HG03060 (cell line): ENCODE measurements around the gene THTPA.

Experiments
- ATAC-seq: cut with Tn5 transposase; IDR thresholded peaks from one replicate; pipeline ENCODE4 v1.9.1; 2021; ENCODE audit warnings: low read depth, moderate number of reproducible peaks; ENCODE audit not compliant: unreplicated experiment

Gene THTPA

DNA sequence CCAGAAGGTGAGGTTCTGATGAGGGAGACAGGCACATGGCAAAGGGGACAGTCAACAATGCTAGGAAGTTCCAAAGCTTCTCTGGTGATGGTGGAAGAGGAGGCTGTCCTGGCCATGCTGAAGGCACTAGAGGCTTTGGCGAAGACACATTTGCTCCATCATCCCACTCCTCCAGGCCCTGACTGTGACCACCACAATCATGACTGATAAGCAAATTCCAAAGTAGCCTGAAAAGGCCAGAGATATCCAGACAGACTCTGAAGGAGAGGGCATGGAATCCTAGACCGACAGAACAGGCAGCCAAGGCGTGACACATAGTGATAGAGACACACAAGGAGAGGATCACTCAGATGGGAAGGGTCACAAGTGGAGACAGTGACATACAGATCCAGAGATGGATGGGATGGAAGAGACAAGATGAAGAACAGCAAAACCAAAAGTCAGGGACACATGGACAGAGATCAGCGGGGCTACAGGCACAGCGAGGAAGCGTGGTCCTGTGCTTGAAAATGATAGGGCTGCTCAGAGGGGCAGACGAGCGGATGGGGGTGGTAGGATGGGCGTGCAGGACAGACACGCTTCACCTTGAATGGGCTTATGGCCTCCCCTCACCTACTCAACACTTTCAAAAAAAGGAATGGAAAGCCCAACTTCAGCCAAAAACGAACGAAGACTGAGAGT, 5.8 kb upstream of the THTPA start:
- no peak for ATAC-seq

DNA sequence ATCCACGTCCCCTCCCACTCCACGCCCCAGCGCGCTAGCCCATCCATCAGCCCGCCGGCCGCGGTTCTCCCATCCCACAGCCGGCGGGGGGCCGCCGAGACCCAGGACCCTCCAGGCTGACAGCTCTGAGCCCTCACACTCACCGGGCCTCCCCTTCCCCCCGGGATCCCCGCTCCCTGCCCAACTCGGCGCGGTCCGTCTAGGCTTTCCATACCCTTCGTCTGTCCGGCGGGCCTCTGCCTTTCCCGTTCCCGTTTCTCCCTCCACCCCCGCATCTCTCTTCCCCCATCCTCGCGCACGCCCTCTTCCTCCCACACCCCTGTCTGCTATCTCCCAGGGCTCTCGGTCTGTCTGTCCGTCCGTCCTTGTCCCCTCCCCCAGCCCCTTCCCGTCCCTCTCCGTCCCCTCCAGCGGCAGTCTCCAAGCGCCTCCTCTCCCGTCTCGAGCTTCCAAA, 5.2 kb upstream of the THTPA start:
- no peak for ATAC-seq

DNA sequence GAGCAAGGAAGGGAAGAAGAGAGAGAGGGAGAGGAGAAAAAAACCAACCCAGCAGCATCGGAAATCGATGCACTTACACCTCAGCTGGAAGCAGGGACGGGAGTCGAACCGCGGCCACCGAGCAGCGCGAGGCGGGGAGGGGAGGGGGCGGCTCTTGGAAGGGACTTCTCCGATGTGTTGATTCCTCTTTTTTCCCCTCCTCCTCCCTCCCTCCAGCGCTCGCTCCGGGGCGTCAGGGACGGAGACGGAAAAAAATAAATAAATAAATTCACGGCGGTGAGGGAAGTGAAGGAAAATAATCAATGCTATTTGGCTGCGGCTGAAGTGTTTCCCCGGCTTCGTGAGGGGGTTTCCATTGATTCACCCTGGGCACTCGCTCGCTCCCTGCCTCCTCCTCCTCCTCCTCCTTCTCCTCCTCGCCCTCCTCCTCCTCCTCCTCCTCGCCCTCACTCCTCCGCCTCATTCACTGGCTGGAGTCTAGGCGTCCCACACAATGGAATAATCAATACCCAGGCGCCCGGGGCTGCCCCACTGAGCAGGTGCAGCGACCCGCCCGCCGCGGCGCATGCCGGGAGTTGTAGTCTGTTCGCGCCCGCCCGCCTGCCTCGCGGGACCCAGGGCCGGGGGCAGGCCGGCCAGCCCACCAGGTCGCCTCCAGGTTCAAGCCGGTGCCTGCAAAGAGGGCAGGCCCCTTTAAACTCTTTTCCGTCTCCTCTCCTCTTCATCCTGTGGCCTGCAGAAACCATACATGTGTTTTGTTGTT, 4.6 kb upstream of the THTPA start, which contains the start of gene ZFHX2:
TSS of gene ZFHX2 (minus strand) at position 500 of the 763 bp plus-strand sequence. CDS start 16,440 bp downstream, outside the sequence.
- ATAC-seq = no peak

DNA sequence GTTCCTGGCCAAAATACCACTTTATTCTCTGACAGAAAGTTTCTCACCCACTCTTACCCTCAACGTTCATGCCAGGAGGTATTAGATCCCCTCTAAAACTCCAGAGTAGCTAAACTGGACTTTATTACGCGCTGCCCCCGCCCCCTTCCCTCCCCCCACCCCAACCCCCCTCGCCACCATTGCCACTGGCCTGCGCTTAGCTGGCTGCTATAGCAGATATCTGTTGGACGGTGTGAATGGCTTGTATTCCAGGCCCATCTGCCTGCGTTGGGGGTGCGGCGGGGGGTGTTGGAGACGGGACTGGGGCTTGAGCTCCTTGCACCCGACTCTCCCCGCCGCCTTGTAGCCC, 564 bp upstream of the THTPA start:
- no peak for ATAC-seq

DNA sequence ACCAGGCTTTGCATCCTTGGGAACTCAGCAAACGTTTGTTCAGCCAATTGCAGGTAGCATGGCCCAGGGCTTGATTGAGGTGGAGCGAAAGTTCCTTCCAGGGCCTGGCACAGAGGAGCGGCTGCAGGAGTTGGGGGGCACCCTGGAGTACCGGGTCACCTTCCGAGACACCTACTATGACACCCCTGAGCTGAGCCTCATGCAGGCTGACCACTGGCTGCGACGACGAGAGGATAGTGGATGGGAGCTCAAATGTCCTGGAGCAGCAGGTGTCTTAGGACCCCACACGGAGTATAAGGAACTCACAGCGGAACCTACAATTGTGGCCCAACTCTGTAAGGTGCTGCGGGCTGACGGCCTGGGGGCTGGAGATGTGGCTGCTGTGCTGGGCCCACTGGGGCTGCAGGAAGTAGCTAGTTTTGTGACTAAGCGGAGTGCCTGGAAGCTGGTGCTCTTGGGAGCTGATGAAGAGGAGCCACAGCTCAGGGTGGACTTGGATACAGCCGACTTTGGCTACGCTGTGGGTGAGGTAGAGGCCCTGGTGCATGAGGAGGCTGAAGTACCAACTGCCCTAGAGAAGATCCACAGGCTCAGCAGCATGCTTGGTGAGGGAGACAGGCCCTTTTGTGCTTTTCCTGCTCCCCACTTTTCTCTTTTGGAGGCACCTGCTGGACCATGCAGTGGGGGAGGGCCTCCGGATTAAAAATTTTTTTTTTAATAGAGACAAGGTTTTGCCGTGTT, 799 bp downstream of the THTPA start:
- no peak for ATAC-seq

DNA sequence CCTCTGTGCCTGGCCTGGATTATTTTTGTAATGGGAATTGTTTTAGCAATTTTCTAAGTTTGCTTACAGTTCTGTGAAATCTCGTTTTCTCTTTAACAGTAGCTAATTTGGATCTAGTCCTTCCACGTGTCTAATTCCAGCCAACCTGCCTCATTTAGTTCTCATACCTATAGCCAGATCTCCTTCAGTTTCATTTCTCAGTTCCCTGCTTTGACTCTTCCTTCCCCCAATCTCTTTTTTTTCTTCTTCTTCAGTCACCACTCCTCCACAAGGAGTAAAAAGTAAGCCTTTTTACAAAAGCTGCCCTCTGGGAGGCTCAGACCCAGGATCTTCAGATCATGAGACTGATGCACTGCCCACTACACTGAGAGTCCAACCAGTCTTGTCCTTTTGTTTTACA, 1.4 kb downstream of the THTPA start:
- no peak for ATAC-seq

DNA sequence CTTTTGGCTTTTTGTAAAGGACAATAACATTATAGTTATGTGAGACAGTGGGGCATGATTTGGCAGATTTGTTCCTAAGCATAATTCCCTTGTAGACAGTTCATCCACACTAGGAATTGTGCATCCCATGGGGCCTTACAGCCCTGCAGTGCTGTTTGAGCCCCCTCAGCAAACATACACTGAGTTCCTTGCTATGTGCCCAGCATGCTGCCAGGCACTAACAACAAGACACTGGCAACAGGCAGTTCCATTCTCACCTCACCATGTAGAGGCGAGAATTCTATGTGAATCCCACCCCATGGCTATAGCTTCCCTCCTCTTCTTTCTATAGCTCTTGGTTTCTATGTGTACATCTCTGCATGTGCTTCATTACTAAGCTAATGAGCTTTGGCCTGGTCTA, 1.9 kb downstream of the THTPA start:
- no peak for ATAC-seq

DNA sequence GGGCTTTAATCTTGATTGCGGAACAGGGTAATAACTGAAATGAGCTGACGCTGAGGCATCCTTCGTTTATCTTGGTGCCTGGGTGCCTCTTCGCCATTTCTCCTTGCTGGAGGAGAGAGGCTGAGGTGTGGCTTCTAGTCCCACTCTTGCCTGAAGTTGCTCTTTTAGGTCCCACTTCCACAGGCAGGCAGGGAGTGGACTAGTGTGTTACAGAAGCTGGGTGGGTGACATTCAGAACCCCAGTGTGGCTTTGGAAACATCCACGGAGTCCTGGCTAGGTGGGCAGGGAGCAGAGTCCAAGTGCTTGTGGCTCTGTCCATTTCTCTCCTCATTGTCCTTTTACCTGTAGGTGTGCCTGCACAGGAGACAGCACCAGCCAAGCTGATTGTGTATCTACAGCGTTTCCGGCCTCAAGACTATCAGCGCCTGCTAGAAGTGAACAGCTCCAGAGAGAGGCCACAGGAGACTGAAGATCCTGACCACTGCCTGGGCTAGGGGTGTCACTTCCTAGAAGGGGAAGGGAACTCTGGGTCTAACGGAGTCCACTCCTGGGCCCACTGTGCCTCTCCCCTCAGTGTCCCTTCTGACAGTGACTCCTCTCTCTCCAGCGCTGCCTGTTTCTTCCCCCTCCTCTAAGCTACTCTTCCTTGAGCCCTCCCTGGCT, 2.4 kb downstream of the THTPA start:
- ATAC-seq = no peak

DNA sequence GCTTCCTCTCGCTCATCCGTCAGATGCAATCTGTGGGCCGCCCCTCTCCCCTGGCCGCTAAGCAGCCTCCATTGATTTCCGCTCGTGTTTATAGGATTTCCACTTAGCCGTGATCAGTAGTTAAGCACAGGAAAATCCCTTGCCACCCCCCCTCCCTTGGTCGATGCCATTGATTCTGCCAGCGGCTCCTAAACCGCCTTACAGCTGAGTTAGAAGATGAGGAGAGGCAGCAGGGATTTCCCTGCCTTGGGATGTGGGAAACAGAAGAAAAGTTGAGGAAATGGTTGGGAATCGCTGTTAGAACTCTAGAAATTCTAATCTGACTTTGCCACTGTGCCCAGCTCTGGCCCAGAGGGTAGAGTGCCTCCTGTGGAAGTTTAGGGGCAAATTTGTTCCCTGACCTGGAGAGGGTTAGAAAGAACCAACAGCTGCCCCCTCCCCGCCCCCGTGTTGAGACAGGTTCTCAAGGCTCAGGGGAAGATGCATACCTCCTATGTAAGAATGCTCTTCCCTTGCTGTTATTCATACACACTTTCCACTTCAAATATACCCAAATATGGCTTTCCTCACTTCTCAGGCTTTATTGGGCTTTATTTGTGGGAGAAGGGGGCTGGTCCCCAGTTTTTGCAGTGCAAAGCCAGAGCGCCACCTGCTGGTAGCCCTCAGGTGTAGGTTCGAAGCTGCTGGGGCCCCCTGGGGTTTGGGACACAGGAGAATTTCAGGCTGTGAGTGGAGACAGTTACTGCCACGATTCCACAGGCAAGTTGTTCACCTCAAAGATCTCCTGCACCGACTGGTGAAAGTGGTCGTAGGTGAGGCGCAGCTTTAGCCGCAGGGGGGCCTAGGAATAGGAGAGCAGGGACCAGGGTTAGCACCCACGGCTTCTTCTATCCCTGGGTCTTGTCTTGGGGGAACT, 3.2 kb downstream of the THTPA start:
- no peak for ATAC-seq

DNA sequence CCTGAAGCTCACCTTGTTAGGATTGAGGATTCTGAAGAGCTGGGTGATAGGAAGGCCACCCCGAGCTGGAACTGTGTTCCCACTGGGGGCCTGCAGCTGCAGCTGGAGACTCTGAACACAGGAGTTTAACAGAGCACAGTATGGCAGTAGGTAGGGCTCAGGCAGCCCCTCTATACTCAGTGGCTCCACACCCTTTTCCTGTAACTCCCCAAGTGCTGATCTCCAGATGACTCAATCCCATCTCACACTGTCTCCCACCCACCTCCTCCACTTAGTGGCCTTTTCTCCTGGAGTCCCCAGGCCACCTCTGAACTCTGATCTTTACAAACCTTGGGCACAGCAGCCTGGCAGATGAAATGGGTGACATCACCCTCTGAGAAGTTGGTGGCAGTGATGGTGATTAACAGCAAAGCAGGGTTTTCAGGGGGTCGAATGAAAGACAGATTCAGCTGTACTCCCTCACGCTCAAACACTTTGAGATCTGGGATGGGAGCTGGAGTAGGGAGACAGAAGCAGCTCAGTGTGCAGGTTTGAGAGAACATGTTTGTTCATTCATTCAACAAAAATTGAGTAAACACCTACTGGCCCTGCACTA, 4.0 kb downstream of the THTPA start:
- ATAC-seq = no peak

DNA sequence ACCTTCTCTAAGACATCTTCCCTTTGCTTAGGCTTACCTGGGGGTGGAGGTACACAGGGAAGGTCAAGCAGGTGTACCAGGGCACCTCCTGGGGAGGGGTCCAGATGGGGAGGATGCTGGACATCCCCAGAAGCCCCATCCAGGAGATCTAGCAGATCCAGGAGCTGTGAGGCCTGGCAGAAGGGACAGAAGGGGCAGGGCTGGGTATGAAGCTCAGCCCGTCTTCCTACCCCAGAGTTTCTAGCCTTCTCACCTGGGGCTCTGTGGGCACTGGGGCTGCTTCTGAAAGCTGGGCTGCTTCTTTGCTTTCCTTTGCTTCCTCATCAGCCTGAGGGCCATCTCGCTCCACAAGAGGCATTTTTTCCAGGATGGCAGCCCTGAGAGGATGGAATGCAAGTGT, 5.2 kb downstream of the THTPA start:
- no peak for ATAC-seq

DNA sequence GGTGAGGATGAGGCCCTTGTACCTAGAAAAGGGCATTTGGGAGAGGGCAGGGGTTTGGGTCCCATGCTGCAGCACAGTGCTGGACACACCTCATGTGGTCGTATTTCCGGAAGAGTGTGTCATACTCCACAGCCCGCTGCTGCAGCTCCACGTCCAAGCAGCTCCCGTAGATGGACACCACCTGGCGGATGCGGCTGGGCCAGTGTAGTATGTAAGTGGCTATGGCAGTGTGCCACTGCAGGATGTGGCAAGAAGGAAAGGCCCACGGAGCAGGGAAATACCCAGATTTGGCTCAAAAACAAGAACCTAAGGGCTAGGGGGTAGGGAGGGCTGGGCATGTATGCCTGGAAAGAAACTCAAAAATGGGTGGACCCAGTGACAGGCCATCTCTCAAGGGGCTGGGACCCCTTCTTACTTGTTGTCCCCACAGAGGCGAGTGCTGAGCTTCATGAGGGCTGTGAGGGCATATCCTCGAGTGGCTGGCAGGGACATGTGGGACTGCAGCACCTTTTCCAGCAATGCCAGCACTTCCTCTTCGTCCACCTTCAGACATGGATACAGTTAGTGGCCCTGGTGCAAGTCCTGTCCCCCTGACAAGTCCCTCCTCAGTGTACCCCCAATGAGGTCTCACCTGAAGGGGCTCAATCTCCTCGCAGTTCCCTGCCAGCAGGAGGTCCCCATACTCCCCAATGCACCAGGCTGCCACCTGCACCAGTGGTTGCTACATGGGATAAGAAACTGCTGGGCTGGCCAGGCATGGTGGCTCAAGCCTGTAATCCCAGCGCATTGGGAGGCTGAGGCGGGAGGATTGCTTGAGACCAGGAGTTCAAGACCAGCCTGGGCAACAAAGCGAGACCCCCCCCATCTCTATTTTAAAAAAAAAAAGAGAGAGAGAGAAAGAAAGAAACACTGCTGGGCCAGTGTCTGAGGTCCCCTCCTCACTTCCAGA, 6.1 kb downstream of the THTPA start:
- no peak for ATAC-seq

DNA sequence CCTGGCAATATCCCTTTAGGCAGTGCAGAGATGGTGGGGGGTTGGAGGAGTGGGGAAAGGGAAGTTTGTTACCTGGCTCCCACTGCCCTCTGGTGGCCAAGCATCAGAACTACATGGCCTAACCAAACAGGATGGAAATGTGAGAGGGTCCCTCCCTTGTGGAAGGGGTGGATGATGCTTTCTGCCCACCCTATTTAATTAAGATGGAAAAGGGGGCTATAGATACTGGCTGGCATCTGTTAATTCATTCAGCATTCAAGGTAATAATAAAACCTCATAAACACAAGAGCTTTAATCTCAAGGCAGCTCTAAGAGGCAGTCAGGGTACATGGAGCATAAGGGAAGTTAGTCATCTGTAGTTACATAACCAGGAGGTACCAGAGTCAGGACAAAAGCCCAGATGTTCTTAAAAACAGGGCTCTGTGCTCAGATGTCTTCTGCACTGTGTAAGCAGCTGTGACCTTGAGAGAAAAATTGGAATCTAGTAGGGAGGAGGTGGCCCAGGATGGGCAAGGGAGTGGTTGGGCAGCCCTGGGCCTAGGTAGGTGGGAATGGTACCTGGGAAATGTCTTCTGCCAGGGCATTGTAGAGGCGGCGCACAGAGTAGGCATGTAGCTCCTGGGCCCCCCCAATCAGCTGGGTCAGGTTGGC, 6.9 kb downstream of the THTPA start:
- no peak for ATAC-seq

DNA sequence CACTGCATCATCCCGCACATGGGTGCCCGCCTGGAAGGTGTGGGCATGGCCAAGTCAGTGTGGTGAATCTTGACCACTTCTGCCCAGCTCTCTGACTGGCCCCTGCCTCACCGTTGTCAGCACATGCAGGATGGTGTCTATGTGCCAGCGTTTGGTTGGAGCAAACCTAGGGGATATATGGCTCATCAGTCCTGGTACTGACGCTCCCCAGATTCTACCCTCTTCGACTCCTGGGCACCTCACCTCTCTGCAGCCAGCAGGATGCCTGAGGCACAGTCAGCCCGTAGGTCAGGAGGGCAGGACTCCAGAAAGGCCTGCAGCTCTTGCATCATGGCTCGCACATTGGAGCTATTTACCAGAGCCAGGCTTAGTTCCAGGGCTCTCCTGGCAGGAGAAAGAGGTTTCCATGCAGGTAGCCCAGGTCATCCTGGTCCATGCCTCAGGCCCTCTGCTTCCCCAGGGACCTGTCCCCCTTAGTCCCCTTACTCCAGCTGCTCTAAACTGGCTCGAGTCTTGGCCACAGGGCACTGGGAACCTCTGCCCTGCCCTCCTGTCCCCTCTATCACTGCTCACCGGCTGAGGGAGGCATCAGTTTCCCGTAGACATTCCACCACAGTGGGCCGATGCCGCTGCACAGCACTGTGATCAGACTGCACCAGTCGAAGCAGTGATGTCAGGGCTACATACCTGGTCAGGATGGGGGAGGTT, 7.6 kb downstream of the THTPA start:
- no peak for ATAC-seq

DNA sequence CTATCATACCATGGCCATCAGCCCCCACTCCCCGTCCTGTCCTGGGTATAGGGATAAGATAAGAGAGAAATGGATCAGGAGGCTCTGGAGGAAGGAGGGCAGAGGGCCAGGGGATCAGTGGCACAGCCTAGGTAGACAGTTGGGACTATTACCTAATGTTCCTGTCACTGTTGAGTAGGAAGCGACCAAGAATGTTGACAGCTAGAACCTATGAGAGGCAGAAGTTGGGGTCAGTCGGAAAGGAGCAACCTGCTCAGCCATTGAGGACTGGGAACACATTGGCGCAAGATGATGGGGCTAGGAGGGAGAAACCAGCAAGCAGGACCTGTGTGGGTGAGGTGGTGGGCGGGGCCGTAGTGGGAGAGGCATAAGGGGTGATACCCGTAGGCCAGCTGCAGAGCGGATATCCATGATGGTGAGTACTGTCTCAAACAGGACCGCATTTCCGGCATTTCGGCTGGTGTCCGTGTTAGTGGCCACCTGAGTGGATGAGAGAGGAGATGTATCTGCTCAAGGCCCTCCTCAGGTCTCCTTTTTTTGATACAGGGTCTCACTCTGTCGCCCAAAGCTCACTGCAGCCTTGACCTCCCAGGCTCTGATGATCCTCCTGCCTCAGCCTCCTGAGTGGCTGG, 8.2 kb downstream of the THTPA start:
- no peak for ATAC-seq

DNA sequence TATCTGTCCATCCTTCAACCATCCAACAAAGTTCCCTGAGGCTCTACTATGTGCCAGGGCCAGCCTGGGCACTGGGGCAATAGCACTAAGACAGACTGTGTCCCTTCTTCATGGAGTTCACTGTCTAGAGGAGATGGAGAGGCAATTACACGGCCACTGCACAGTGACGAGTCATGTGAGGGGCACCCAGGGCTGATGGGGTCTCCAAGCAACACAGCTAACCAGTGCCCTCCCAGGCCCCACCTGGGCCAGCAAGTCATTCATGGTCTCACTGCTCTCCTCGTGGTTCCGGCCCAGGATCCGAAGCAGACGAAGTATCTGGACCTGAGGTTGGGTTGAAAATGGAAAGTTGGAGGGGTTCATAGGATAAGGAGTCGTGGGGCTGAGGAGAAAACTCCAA, 8.8 kb downstream of the THTPA start:
- ATAC-seq = no peak

DNA sequence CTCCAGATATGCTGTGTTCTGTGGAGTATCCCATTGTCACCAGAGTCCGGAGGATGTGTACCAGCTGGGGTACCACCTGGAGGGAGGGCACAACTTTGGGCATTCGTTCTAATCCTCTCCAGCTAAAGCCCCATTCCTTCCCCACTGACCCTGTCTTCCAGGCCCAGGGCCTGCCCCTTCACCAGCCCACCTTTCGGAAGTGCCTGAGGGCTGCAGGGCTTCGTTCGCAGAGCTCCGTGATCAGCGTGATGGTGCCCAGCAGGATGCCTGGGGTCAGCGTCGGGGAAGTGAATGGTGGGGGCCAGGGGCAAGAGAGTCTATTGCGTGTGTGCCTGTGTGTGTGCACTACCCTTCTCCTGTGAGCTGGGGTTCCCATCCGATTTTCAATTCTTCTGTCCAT, 9.6 kb downstream of the THTPA start:
- ATAC-seq = no peak
